SU-DHL-6 (cell line): ENCODE results near the gene SLC7A6OS.

ENCODE experiments used
- H2AFZ ChIP-seq: fragments of 200-600 bp; sonication (generic); 2 replicates; pipeline ENCODE4 v1.6.1; 2014; ENCODE audit warnings: low read depth, mild to moderate bottlenecking, moderate library complexity, mixed read lengths, antibody characterized with exemption, low read length; ENCODE audit not compliant: severe bottlenecking
- H3F3A ChIP-seq: fragments of 200-600 bp; shearing (Covaris generic); 2 replicates; pipeline ENCODE4 v1.6.0; 2016; ENCODE audit warnings: antibody characterized with exemption, mild to moderate bottlenecking; ENCODE audit not compliant: insufficient read depth
- H3K27ac ChIP-seq: fragments of 200-600 bp; sonication (generic); 2 replicates; pipeline ENCODE4 v1.5.1; 2016; ENCODE audit warnings: low read depth, mild to moderate bottlenecking, low read length, moderate library complexity, mixed read lengths
- H3K27me3 ChIP-seq: fragments of 200-600 bp; sonication (generic), shearing (Covaris generic); 2 replicates; pipeline ENCODE4 v1.6.0; 2014; ENCODE audit warnings: mild to moderate bottlenecking, low read length
- H3K36me3 ChIP-seq: fragments of 200-600 bp; sonication (generic); 2 replicates; pipeline ENCODE4 v1.6.1; 2014; ENCODE audit warnings: mild to moderate bottlenecking, low read length, mixed read lengths
- H3K4me2 ChIP-seq: fragments of 300-600, 200-600 bp; shearing (Covaris generic), sonication (generic); 2 replicates; pipeline ENCODE4 v1.6.0; 2014; ENCODE audit warnings: low read length, low read depth, mild to moderate bottlenecking; ENCODE audit not compliant: poor library complexity, severe bottlenecking
- H3K4me3 ChIP-seq: fragments of 200-600 bp; sonication (generic); 2 replicates; pipeline ENCODE4 v1.5.1; 2014; ENCODE audit warnings: antibody characterized with exemption, low read length, mild to moderate bottlenecking, mixed read lengths; ENCODE audit not compliant: insufficient read depth, poor library complexity, severe bottlenecking
- H3K79me2 ChIP-seq: fragments of 200-600 bp; sonication (generic); 2 replicates; pipeline ENCODE4 v1.6.1; 2014; ENCODE audit warnings: mild to moderate bottlenecking, low read length, moderate library complexity; ENCODE audit not compliant: insufficient read depth
- H3K9ac ChIP-seq: fragments of 200-600 bp; sonication (generic); 2 replicates; pipeline ENCODE4 v1.7.0; 2014; ENCODE audit warnings: mild to moderate bottlenecking, low read length
- H3K9me2 ChIP-seq: fragments of 200-600 bp; sonication (generic); replicated peaks from 2 replicates; pipeline ENCODE4 v1.6.1; 2014; ENCODE audit warnings: low read length; ENCODE audit not compliant: insufficient read depth
- H3K9me3 ChIP-seq: fragments of 200-600 bp; sonication (generic); 2 replicates; pipeline ENCODE4 v1.6.1; 2014; ENCODE audit warnings: low read length, mixed read lengths; ENCODE audit not compliant: insufficient read depth
- H4K20me1 ChIP-seq: fragments of 200-600 bp; sonication (generic); 2 replicates; pipeline ENCODE4 v1.6.1; 2014; ENCODE audit warnings: low read depth, mild to moderate bottlenecking, antibody characterized with exemption, low read length, moderate library complexity, mixed read lengths
- CTCF ChIP-seq: fragments of 200-600 bp; sonication (generic); IDR thresholded peaks from one replicate; pipeline ENCODE4 v1.5.1; 2017; ENCODE audit warnings: antibody characterized with exemption, mild to moderate bottlenecking, low read length, moderate library complexity; ENCODE audit not compliant: insufficient read depth, poor library complexity, severe bottlenecking
- EZH2phosphoT487 ChIP-seq: fragments of 200-600 bp; sonication (generic), shearing (Covaris generic); conservative IDR thresholded peaks from 2 replicates; pipeline ENCODE4 v1.6.1; 2018; ENCODE audit warnings: mild to moderate bottlenecking, antibody characterized with exemption, low read length, moderate library complexity, mixed read lengths

SLC7A6OS gene

GRCh38 chr16:68250951-68251350 lies 59.8 kb downstream of the SLC7A6OS start:
- Histone ChIP-seq H3K79me2 (peaks cover 11% of the 10 kb centered on the region; the same call in 1 of the 2 replicates), H3K9me3 (no peaks in the 10 kb centered on the region), H3K4me3 (no peak overlapping the region), H3K4me2 (peak overlapping the region; percentile 57), H4K20me1 (no peaks in the 10 kb centered on the region), H3K27me3 (no peaks in the 10 kb centered on the region), H2AFZ (no peak overlapping the region), H3K9me2 (no peaks in the 10 kb centered on the region), H3K9ac (peak overlapping the region; percentile 28), H3F3A (peaks cover 22% of the 10 kb centered on the region), H3K27ac (peak overlapping the region; percentile 97), H3K36me3 (no peaks in the 10 kb centered on the region)
- no peak for TF ChIP-seq CTCF
- no peak for TF ChIP-seq EZH2phosphoT487

- Histone ChIP-seq H3K9ac (no peak overlapping the region), H4K20me1 (no peaks in the 10 kb centered on the region), H3K79me2 (peaks cover 18% of the 10 kb centered on the region; the same call in 1 of the 2 replicates), H3K27me3 (no peaks in the 10 kb centered on the region), H2AFZ (no peak overlapping the region), H3F3A (peaks cover 22% of the 10 kb centered on the region), H3K9me2 (no peaks in the 10 kb centered on the region), H3K36me3 (no peaks in the 10 kb centered on the region), H3K4me3 (no peak overlapping the region), H3K4me2 (no peak overlapping the region), H3K9me3 (no peaks in the 10 kb centered on the region), H3K27ac (no peak overlapping the region)
- TF ChIP-seq EZH2phosphoT487, result no peak
- TF ChIP-seq CTCF, result no peak
Observed at GRCh38 chr16:68249371-68249770, 61.4 kb downstream of the SLC7A6OS start.
